ENCODE results near the gene PITX3. TPM values are rescaled to one million over a fixed set of nuclear protein-coding genes. Genes with fewer than 3 reads are reported as not detected.
"Not testable (repeated sequence)": the region's sequence is repeated elsewhere in the genome, so short reads cannot be mapped to it uniquely, and the experiment has no call there.

Gene PITX3
- total RNA-seq, 1 experiment from 2014 or later = 5.4 TPM

DNA sequence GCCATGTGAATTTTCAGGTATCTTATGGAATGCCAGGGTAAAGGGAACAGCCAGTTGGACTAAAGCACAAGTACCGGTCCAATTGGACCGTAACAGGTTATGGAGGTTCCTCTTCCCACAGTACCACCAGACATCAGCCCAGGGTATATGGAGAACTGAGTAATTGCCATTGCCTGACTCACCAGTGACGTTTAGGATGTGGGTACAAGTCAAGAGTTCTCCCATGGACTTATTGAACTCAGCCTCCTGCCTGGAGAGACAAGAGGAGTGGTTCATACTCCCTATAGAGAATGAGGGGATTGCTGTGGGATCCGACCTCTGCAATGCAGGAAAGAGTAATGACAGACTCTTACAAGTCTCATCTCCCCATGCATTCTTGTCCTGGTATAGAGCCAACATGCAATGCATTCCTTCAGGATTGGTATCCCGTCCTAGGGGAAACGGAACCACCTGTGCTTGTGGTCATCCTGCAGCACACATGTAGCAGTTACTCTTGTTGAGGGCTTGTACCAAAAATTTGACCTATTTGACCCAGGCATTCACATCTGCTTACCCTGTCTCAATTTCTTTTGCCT lies 45.9 kb downstream of the PITX3 start:
- DNase-seq (ENCODE audit: low spot score) = no peak
- in situ Hi-C loops (cut with HindIII; ENCODE audit: low sequenced_read_pairs) = no loop called here

DNA sequence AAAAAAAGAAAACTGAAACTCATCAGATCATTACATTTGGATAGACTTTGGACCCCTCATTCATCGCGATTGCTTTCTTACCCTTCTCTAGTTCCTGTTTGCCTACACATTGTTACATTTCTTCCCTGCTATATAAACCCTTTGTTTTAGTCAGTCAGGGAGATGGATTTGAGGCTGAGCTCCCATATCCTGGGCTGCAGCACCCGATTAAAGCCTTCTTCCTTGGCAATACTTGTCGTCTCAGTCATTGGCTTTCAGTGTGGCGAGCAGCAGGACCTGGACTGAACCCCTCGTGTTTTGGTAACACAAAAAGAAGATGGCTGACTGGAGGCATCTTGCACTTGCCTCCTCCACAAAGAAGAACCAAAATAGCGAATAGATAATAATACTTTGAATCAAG lies 49.4 kb downstream of the PITX3 start:
- DNase-seq (ENCODE audit: low spot score) = no peak
- in situ Hi-C loops (cut with HindIII; ENCODE audit: low sequenced_read_pairs) = no loop called here

DNA sequence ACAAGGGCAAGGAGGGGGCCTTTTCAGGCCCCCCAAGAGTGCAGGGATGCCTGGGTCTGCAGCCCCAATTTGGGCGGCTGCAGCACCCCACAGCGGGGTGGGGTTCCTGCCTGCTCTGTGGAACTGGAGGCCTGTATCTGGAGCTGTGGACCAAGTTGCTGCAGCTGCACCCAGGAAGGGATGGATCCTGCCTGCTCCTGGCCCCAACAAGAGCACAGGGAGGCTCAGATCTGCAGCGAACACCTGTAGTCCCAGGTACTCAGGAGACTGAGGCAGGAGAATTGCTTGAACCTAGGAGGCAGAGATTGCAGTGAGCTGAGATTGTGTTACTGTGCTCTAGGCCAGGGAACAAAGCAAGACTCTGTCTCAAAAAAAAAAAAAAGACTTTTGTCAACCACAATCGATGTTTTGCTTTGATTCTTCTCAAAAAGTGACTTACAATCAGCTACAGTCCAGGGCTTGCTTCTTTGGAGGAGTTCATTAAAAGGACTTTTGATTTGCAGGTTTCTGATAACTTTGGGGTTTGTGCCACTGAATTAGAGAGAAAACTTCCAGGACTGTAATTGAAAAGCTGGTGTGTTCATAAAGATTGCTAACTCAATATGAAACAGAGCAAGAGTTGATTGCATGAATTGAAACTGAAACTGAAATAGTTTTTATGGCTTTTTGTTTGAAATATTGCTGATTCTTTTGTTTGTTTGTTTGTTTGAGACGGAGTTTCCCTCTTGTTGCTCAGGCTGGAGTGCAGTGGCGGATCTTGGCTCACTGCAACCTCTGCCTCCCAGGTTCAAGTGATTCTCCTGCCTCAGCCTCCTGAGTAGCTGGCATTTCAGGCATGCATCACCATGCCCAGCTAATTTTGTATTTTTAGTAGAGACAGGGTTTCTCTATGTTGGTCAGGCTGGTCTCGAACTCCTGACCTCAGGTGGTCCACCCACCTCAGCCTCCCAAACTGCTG lies 52.1 kb downstream of the PITX3 start:
- DNase-seq (ENCODE audit: low spot score); in situ Hi-C loops (cut with HindIII; ENCODE audit: low sequenced_read_pairs): not testable (repeated sequence)

DNA sequence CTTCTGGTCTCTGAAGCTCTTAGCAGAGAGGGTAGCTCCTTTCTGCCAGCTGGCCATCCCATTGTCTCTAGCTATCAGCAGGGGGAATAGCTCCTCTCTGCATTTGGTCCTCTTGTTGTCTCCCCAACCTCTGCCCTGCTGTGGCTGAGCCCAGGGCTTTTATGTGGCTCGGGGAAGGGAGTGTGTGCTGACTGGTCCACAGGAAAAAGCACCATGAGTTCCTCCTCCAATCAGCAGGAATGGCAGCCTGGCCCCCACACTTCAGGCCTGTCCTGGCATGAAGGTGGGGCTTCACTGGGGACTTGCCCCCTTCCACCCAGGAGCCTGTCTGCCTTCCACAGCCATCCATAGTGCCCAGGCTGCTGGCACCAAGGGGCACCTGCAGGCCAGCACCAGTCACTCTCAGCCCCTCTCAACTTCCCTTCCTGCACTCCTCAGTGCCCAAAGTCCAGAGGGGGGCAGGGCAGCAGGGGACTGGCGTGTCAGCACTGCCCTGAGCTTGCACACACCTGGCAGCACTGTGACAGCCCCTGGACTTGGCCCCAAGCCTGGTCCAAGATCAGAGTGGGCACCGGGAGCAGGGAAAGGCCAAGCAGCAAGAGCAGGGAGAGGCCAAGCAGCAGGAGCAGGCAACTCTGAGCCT lies 52.9 kb downstream of the PITX3 start:
- in situ Hi-C loops (cut with HindIII; ENCODE audit: low sequenced_read_pairs) = no loop called here
- DNase-seq (ENCODE audit: low spot score) = no peak

DNA sequence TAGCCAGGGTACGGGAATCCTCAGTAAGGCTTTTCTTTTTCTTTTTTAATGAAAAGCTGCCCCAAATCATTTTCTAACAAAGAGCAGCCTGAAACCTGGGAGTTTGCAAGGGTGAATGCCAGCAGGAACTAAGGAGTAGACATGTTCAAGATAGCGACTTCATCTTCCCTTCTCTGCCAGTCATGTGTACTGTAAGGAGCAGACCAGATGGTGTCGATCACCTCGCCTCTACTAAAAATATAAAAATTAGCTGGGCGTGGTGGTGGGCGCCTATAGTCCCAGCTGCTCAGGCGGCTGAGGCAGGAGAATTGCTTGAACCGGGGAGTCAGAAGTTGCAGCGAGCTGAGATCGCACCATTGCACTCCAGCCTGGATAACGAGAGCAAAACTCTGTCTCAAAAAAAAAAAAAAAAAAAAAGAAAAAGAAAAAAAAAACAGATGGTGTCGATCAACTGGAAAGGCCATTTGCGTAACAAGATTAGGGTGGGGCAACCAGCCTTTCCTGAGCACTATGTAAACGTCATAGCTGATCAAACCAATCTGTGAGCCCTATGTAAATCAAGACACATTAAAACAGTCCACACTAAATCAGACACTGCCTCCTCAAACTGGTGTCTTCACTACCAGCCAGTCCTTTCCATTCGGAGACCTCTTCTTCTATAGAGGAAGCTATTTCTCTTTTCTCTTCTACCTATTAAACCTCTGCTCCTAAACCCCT lies 55.3 kb downstream of the PITX3 start:
- DNase-seq (ENCODE audit: low spot score) = peak; percentile 54
- in situ Hi-C loops (cut with HindIII; ENCODE audit: low sequenced_read_pairs) = no loop called here

DNA sequence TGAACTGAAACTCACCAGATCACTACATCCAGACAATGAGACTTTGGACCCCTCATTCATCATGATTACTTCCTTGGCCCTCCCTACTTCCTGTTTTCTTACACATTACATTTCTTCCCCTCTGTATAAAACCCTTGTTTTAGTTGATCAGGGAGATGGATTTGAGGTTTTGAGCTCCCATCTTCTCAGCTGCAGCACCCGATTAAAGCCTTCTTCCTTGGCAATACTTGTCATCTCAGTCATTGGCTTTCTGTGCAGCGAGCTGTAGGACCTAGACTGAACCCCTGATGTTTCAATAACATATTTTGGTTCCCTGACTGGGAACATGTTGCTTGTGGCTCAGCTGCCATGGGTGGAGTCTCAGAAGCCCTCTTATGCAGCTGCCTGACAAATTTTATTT lies 56.0 kb downstream of the PITX3 start:
- in situ Hi-C loops (cut with HindIII; ENCODE audit: low sequenced_read_pairs) = no loop called here
- DNase-seq (ENCODE audit: low spot score) = no peak

DNA sequence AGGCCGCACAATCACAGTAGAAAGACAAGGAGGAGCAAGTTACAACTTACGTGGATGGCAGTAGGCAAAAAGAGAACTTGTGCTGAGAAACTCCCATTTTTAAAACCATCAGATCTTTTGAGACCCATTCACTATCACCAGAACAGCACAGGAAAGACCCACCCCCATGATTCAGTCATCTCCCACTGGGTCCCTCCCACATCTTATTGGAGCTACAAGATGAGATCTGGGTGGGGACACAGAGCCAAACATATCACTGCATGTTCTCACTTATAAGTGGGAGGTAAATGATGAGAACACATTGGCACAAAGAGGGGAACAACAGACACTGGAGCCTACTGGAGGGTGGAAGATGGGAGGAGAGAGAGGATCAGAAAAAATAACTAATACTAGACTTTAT lies 56.7 kb downstream of the PITX3 start:
- no peak for DNase-seq (ENCODE audit: low spot score)
- in situ Hi-C loops (cut with HindIII; ENCODE audit: low sequenced_read_pairs) = no loop called here

Other genes with a start within 250 kb of the PITX3 start
- 9.3 and 15.3 TPM in 2 replicates for gene ARMH3, start 185.3 kb downstream of the PITX3 start, total RNA-seq (2014; rRNA removed; shearing (Covaris generic))
- 55.3 and 71.9 TPM in 2 replicates for gene HPS6, start 176.2 kb downstream of the PITX3 start, total RNA-seq (2014; rRNA removed; shearing (Covaris generic))
- gene LDB1, start 121.1 kb downstream of the PITX3 start, total RNA-seq (2014; rRNA removed; shearing (Covaris generic)) = 59.7 and 62.5 TPM in 2 replicates
- gene PPRC1, start 108.5 kb downstream of the PITX3 start, total RNA-seq (2014; rRNA removed; shearing (Covaris generic)) = 3.8 and 7.0 TPM in 2 replicates
- 137 and 202 TPM in 2 replicates for gene NOLC1, start 89.1 kb downstream of the PITX3 start, total RNA-seq (2014; rRNA removed; shearing (Covaris generic))
- 2.1 and 3.3 TPM in 2 replicates for gene ELOVL3, start 15.2 kb downstream of the PITX3 start, total RNA-seq (2014; rRNA removed; shearing (Covaris generic))
- 15.3 and 16.0 TPM in 2 replicates for gene GBF1, start 4.0 kb upstream of the PITX3 start, total RNA-seq (2014; rRNA removed; shearing (Covaris generic))
- gene NFKB2, start 154.2 kb upstream of the PITX3 start, total RNA-seq (2014; rRNA removed; shearing (Covaris generic)) = 23.3 and 23.9 TPM in 2 replicates
- 3.1 and 7.9 TPM in 2 replicates for gene PSD, start 177.3 kb upstream of the PITX3 start, total RNA-seq (2014; rRNA removed; shearing (Covaris generic))
- gene FBXL15, start 179.3 kb upstream of the PITX3 start, total RNA-seq (2014; rRNA removed; shearing (Covaris generic)) = 29.9 and 32.1 TPM in 2 replicates
- 133 and 209 TPM in 2 replicates for gene CUEDC2, start 191.1 kb upstream of the PITX3 start, total RNA-seq (2014; rRNA removed; shearing (Covaris generic))
- gene C10orf95, start 210.0 kb upstream of the PITX3 start, total RNA-seq (2014; rRNA removed; shearing (Covaris generic)) = 1.8 TPM in 1 of 2 replicates, not detected in the other

Data from G401 (cell line).